Subcutaneous adipose tissue (tissue), 4 donors: Measurements from ENCODE around the gene MAP3K3. TPM values are rescaled to one million over a fixed set of nuclear protein-coding genes. Genes with fewer than 3 reads are reported as not detected.

ENCODE experiments used
- CTCF ChIP-seq: fragments of 450-650 bp; IDR thresholded peaks from one replicate; pipeline ENCODE4 v1.5.1; 2016; ENCODE audit warnings: low read depth, mild to moderate bottlenecking, control low read depth, antibody characterized with exemption, moderate library complexity
- total RNA-seq, 4 donors: library from RNA; depleted of rRNA; stranded (reverse); fragments of >200 nt; gene quantifications; one replicate each; pipeline ENCODE4 v1.1.0, GENCODE V29; 2016

The MAP3K3 gene
- total RNA-seq, 4 donors from 2014 or later, result 37.7 to 80.8 (median 62.0) TPM

GRCh38 chr17:63693411-63694113, 71.3 kb downstream of the MAP3K3 start:
- TF ChIP-seq CTCF, result no peak

GRCh38 chr17:63694229-63694949, 72.2 kb downstream of the MAP3K3 start:
- TF ChIP-seq CTCF, result no peak

- no peak for TF ChIP-seq CTCF
Measured at GRCh38 chr17:63694950-63695773, 72.9 kb downstream of the MAP3K3 start.

GRCh38 chr17:63695889-63696288, 73.7 kb downstream of the MAP3K3 start:
- no peak for TF ChIP-seq CTCF

GRCh38 chr17:63696381-63696961, 74.3 kb downstream of the MAP3K3 start:
- no peak for TF ChIP-seq CTCF

DNA sequence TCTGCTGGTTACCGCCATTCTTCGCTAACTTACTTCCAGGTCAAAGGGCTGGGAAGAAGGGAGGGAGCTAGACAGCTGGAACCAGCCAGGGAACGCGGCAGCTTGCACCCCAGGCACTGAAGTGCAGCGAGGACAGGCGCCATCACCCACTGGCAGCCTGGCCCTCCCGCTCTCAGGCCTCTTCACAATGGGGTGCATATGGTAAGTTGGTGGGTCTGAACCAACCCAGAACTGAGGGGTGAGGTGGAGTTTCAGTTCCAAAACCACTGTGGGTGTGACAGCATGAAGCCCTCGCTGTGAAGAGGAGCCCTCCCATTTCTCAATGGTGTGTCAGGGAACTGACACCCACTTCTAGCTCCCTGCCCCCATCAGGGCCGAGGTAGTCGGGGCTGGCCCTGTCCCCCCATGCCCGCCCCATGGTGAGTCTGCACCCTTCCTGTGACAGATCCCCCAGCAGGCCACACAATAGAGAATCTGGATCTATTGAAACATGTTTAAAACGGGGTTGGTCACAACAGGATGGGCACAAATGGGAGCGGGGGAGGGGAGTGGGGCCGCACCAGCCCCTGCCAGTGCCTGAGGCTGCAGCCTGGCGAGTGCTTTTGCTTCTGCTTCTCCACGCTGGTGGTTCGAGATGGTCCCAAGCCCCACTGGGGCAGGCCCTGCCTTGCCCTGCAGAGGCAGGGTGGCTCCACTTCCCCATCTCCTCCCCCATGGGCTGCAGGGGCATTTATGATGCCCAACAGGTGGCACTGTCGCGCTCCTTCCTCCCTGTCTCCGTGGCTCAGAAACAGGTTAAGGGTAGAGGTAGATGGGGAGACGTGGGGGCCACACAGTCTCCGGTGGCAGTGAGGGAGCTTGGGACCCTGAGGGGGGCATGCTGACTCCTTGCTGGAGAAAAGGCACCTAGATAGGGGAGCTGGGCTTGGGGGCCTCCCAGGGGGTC, 75.4 kb downstream of the MAP3K3 start:
- TF ChIP-seq CTCF, result no peak
